HepG2 (cell line): ENCODE data around the gene BCL2L1. TPM values are rescaled to one million over a fixed set of nuclear protein-coding genes. Genes with fewer than 3 reads are reported as not detected.
"Not testable (repeated sequence)": the region's sequence is repeated elsewhere in the genome, so short reads cannot be mapped to it uniquely, and the experiment has no call there.

ENCODE experiments used
- ATAC-seq: fragments of 200-7000 bp; cut with Tn5 transposase; 3 replicates; pipeline ENCODE4 v1.9.1; 2020; ENCODE audit warnings: mild to moderate bottlenecking, moderate library complexity
- BruUV-seq: library from RNA; stranded (reverse); fragments of 400-500 nt; replicated peaks from 2 replicates; lab custom pipeline; 2021; lab: Mats Ljungman, UMichigan
- CTCF ChIA-PET: fragments of 300-600 bp; formaldehyde crosslinking; extraction: SDS; loops from one replicate; lab custom pipeline; 2021; ENCODE audit warnings: low total read pairs, inconsistent platforms, low intra/inter-chr PET ratio; lab: Yijun Ruan, JAX
- POLR2A ChIA-PET: fragments of 350-600 bp; sonication (Branson Sonifier 250); formaldehyde crosslinking; loops from one replicate; lab custom pipeline; 2020; ENCODE audit warnings: antibody characterized with exemption, inconsistent platforms; lab: Yijun Ruan, JAX
- DNase-seq: peaks from one replicate; pipeline ENCODE4 v3.0.0-alpha.2; 2015; ENCODE audit warnings: low spot score
- FAIRE-seq: peaks from 3 replicates; lab custom pipeline; 2011; peaks lifted over from hg19 to GRCh38; lab: Jason Lieb, UNC
- H2AFZ ChIP-seq: one replicate; pipeline ENCODE4 v1.6.1; 2011; ENCODE audit warnings: low read length, inconsistent platforms
- H3K27ac ChIP-seq: fragments of 300-600 bp; 3 replicates; pipeline ENCODE4 v1.8.0; 2011; ENCODE audit warnings: mixed run types, mild to moderate bottlenecking, mixed read lengths, low read length, inconsistent platforms; ENCODE audit not compliant: insufficient read depth; ENCODE audit errors: extremely low read length
- H3K27me3 ChIP-seq, 2 experiments: fragments of 200-600 bp in 1 of 2; 2 replicates in 1 of 2; 3 replicates in 1 of 2; pipeline versions ENCODE4 v1.6.0 to v1.8.0; 2011; ENCODE audit warnings: low read length in 2 of 2, mild to moderate bottlenecking in 2 of 2, moderate library complexity in 2 of 2, inconsistent platforms in 1 of 2; ENCODE audit not compliant: insufficient read depth in 2 of 2, control insufficient read depth in 1 of 2
- H3K36me3 ChIP-seq, 2 experiments: fragments of 200-600 bp in 1 of 2; replicated peaks in 1 of 2; 2 replicates in 1 of 2; 3 replicates in 1 of 2; pipeline versions ENCODE4 v1.5.1 to v1.8.0; 2011; ENCODE audit warnings: low read length in 2 of 2, inconsistent platforms in 1 of 2; ENCODE audit not compliant: insufficient read depth in 2 of 2, control insufficient read depth in 1 of 2
- H3K4me1 ChIP-seq: 2 replicates; pipeline ENCODE4 v1.5.1; 2012; ENCODE audit warnings: low read length, inconsistent platforms; ENCODE audit not compliant: insufficient read depth
- H3K4me2 ChIP-seq: 2 replicates; pipeline ENCODE4 v1.6.0; 2011; ENCODE audit warnings: low read depth, low read length, inconsistent platforms
- H3K4me3 ChIP-seq, 3 experiments: fragments of 200-600 bp in 1 of 3; sonication (generic), shearing (Covaris generic) in 1 of 3; replicated peaks in 1 of 3; 2 replicates each; pipeline ENCODE4 v1.5.1; 2011 to 2016; ENCODE audit warnings: low read length in 3 of 3, inconsistent platforms in 2 of 3, low read depth in 2 of 3, mild to moderate bottlenecking in 2 of 3, control low read depth in 1 of 3, mixed read lengths in 1 of 3; ENCODE audit not compliant: insufficient read depth in 1 of 3
- H3K79me2 ChIP-seq: one replicate; pipeline ENCODE4 v1.6.1; 2011; ENCODE audit warnings: low read length, inconsistent platforms; ENCODE audit not compliant: insufficient read depth
- H3K9ac ChIP-seq: 2 replicates; pipeline ENCODE4 v1.6.0; 2011; ENCODE audit warnings: mild to moderate bottlenecking, low read depth, low read length, inconsistent platforms; ENCODE audit not compliant: insufficient read depth
- H3K9me3 ChIP-seq: 2 replicates; pipeline ENCODE4 v1.5.1; 2012; ENCODE audit warnings: mild to moderate bottlenecking, low read length
- H4K20me1 ChIP-seq: 2 replicates; pipeline ENCODE4 v1.6.0; 2011; ENCODE audit warnings: inconsistent platforms, mild to moderate bottlenecking, low read length, moderate library complexity; ENCODE audit not compliant: insufficient read depth
- AGO2 ChIP-seq: fragments of 200-400 bp; formaldehyde crosslinking; optimal IDR thresholded peaks from 2 replicates; pipeline ENCODE3; 2017; ENCODE audit warnings: mild to moderate bottlenecking, low read depth, low read length, moderate library complexity
- CEBPB ChIP-seq: IDR thresholded peaks from 2 replicates; pipeline ENCODE4 v1.6.1; 2011; ENCODE audit warnings: low read depth, low read length, improper control_type of control experiment, borderline replicate concordance
- CEBPG ChIP-seq: IDR thresholded peaks from 2 replicates; pipeline ENCODE4 v1.6.1; 2016
- CENPT ChIP-seq: sonication (generic); formaldehyde crosslinking; IDR thresholded peaks from 2 replicates; pipeline ENCODE4 v1.8.0; 2022; ENCODE audit warnings: low read depth, mild to moderate bottlenecking, moderate library complexity, missing genetic modification reagents
- GABPB1 ChIP-seq: IDR thresholded peaks from 2 replicates; pipeline ENCODE4 v1.6.1; 2016; ENCODE audit warnings: mild to moderate bottlenecking, missing genetic modification reagents, moderate library complexity, missing compliant biosample characterization
- KDM1A ChIP-seq: IDR thresholded peaks from 2 replicates; pipeline ENCODE4 v1.6.1; 2016; ENCODE audit warnings: missing compliant biosample characterization
- NR2F6 ChIP-seq, 2 experiments: IDR thresholded peaks; 2 replicates each; pipeline ENCODE4 v1.6.1; 2016; ENCODE audit warnings: antibody characterized with exemption in 1 of 2, mild to moderate bottlenecking in 1 of 2
- RARA ChIP-seq: IDR thresholded peaks from 2 replicates; pipeline ENCODE4 v1.6.1; 2016; ENCODE audit warnings: missing genetic modification reagents, missing compliant biosample characterization
- RBM22 ChIP-seq: fragments of 200-400 bp; formaldehyde crosslinking; optimal IDR thresholded peaks from 2 replicates; pipeline ENCODE3; 2017; ENCODE audit warnings: mild to moderate bottlenecking, low read length, moderate library complexity
- SNAI1 ChIP-seq: sonication (generic); formaldehyde crosslinking; IDR thresholded peaks from 2 replicates; pipeline ENCODE4 v1.5.0; 2020; ENCODE audit warnings: mild to moderate bottlenecking, missing genetic modification reagents, borderline replicate concordance
- SP2 ChIP-seq: sonication (generic); formaldehyde crosslinking; IDR thresholded peaks from 2 replicates; pipeline ENCODE4 v1.5.1; 2020; ENCODE audit warnings: mild to moderate bottlenecking, missing genetic modification reagents
- ZMYM3 ChIP-seq: sonication (generic); formaldehyde crosslinking; IDR thresholded peaks from 2 replicates; pipeline ENCODE4 v1.5.1; 2020; ENCODE audit warnings: mild to moderate bottlenecking, missing genetic modification reagents
- ZNF580 ChIP-seq: IDR thresholded peaks from 2 replicates; pipeline ENCODE4 v1.6.1; 2016; ENCODE audit warnings: low read depth, borderline replicate concordance
- WGBS: methylation state at CpG from one replicate; pipeline ENCODE4 v1.1.6; 2017; ENCODE audit warnings: low lambda C conversion rate; 5-methylcytosine and 5-hydroxymethylcytosine counted together
- in situ Hi-C: cut with HindIII; loops from 2 replicates; pipeline ENCODE4 v1.10.0; 2017; ENCODE audit warnings: low pct_unique_long_range_greater_than_20kb; ENCODE audit not compliant: extremely low pct_ligation_motif_present
- intact Hi-C: fragments of 100-400 bp; cut with micrococcal nuclease; formaldehyde crosslinking; loops from one replicate; pipeline ENCODE4 v1.10.0; 2022; ENCODE audit not compliant: unreplicated experiment
- polyA plus RNA-seq, 8 experiments: library from polyadenylated mRNA; depleted of rRNA in 3 of 8; stranded (reverse) in 7 of 8; unstranded in 1 of 8; fragments of >200 nt; fragmentation: Illumina TruSeq in 4 of 8; extraction: Trizol in 4 of 8; gene quantifications; 2 replicates each; pipeline versions ENCODE4 v1.2.1 to v1.2.3, GENCODE V29; 2011 to 2016; ENCODE audit warnings: low read depth in 4 of 8, missing spikeins in 1 of 8, mixed read lengths in 1 of 8; ENCODE audit not compliant: insufficient read depth in 1 of 8
- total RNA-seq, 5 experiments: library from RNA; depleted of rRNA; stranded (reverse); fragments of >200 nt; fragmentation: Illumina TruSeq; extraction: Trizol; gene quantifications; 2 replicates each; pipeline ENCODE4 v1.2.3, GENCODE V29; 2016; ENCODE audit warnings: low read depth in 1 of 5
- TF ChIP-seq, protein P1 (sequence below): IDR thresholded peaks from 2 replicates; pipeline ENCODE4 v1.6.1; 2016; ENCODE audit warnings: mild to moderate bottlenecking
- TF ChIP-seq, protein P2 (sequence below): IDR thresholded peaks from 2 replicates; pipeline ENCODE4 v1.4.0; 2020; ENCODE audit warnings: mild to moderate bottlenecking, missing genetic modification reagents

BCL2L1 gene
- total and polyA plus RNA-seq, 2 of the 13 experiments (the other 11 are each of a cell fraction or from before 2014, with no cell fraction given), result 164 to 258 TPM

- no peak for TF ChIP-seq CENPT (CRISPR knock-in tag)
These were observed 52.8 kb downstream of the BCL2L1 start (continued) for GRCh38 chr20:31669876-31670275.

GRCh38 chr20:31668944-31669343, 53.7 kb downstream of the BCL2L1 start:
- H3K4me3 ChIP-seq, FAIRE-seq, H2AFZ ChIP-seq, DNase-seq, H3K27me3 ChIP-seq, H3K9ac ChIP-seq, intact Hi-C loops, ATAC-seq, H3K9me3 ChIP-seq, in situ Hi-C loops, CTCF ChIA-PET, H3K4me2 ChIP-seq, BruUV-seq: not testable (repeated sequence)
- Histone ChIP-seq H3K79me2 (peaks cover 58% of the 10 kb centered on the region), H3K36me3 (peaks cover 58 to 77% of the 10 kb centered on the region in 2 experiments), H3K4me1 (peaks cover 83% of the 10 kb centered on the region), H4K20me1 (peaks cover 38% of the 10 kb centered on the region), H3K27ac (peak overlapping the region; percentile 7)
- POLR2A ChIA-PET, result interaction anchor here (0.7 to 20.7 kb wide), 4 partner anchors 10 to 45 kb away, joined by 3 to 643 read pairs (median 29); partner anchors contain the start of gene BCL2L1
- WGBS, result 96% methylated on average over 2 of the region's 2 CpGs
- peak; percentile 52 for TF ChIP-seq CEBPG
- TF ChIP-seq SNAI1, result 0 out of 2 replicates have a peak, but pooled peaks have one; percentile 57
- peak; percentile 79 for TF ChIP-seq RBM22
- TF ChIP-seq GABPB1, result 0 out of 2 replicates have a peak, but pooled peaks have one; percentile 3
- TF ChIP-seq NR2F6 (IDR thresholded peaks at IDR 0.05), result peak; percentile 18; the same call in 1 of the 2 replicates
- peak; percentile 68; the same call in 1 of the 2 replicates for TF ChIP-seq NR2F6 (CRISPR knock-in tag; IDR thresholded peaks at IDR 0.05)
- TF ChIP-seq, protein P1, sequence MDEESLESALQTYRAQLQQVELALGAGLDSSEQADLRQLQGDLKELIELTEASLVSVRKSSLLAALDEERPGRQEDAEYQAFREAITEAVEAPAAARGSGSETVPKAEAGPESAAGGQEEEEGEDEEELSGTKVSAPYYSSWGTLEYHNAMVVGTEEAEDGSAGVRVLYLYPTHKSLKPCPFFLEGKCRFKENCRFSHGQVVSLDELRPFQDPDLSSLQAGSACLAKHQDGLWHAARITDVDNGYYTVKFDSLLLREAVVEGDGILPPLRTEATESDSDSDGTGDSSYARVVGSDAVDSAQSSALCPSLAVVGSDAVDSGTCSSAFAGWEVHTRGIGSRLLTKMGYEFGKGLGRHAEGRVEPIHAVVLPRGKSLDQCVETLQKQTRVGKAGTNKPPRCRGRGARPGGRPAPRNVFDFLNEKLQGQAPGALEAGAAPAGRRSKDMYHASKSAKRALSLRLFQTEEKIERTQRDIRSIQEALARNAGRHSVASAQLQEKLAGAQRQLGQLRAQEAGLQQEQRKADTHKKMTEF (CRISPR knock-in tag), result 0 out of 2 replicates have a peak, but pooled peaks have one; percentile 50
- TF ChIP-seq, protein P2, sequence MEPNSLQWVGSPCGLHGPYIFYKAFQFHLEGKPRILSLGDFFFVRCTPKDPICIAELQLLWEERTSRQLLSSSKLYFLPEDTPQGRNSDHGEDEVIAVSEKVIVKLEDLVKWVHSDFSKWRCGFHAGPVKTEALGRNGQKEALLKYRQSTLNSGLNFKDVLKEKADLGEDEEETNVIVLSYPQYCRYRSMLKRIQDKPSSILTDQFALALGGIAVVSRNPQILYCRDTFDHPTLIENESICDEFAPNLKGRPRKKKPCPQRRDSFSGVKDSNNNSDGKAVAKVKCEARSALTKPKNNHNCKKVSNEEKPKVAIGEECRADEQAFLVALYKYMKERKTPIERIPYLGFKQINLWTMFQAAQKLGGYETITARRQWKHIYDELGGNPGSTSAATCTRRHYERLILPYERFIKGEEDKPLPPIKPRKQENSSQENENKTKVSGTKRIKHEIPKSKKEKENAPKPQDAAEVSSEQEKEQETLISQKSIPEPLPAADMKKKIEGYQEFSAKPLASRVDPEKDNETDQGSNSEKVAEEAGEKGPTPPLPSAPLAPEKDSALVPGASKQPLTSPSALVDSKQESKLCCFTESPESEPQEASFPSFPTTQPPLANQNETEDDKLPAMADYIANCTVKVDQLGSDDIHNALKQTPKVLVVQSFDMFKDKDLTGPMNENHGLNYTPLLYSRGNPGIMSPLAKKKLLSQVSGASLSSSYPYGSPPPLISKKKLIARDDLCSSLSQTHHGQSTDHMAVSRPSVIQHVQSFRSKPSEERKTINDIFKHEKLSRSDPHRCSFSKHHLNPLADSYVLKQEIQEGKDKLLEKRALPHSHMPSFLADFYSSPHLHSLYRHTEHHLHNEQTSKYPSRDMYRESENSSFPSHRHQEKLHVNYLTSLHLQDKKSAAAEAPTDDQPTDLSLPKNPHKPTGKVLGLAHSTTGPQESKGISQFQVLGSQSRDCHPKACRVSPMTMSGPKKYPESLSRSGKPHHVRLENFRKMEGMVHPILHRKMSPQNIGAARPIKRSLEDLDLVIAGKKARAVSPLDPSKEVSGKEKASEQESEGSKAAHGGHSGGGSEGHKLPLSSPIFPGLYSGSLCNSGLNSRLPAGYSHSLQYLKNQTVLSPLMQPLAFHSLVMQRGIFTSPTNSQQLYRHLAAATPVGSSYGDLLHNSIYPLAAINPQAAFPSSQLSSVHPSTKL (CRISPR knock-in tag), result peak; percentile 13; the same call in 1 of the 2 replicates
- TF ChIP-seq ZMYM3 (CRISPR knock-in tag), result 0 out of 2 replicates have a peak, but pooled peaks have one; percentile 59
- peak; percentile 78 for TF ChIP-seq CEBPB
- peak; percentile 39; the same call in 1 of the 2 replicates for TF ChIP-seq KDM1A
- TF ChIP-seq ZNF580 (CRISPR knock-in tag), result 0 out of 2 replicates have a peak, but pooled peaks have one; percentile 17
- 0 out of 2 replicates have a peak, but pooled peaks have one; percentile 7 for TF ChIP-seq RARA (CRISPR knock-in tag)
- peak; percentile 18 for TF ChIP-seq AGO2
- peak; percentile 10; the same call in 1 of the 2 replicates for TF ChIP-seq SP2 (CRISPR knock-in tag)
